ENCODE measurements around the gene HTT.

- TF ChIP-seq CTCF (IDR thresholded peaks at IDR 0.05) (no peak), POLR2A (IDR thresholded peaks at IDR 0.05) (no peak)
Observed at GRCh38 chr4:3087115-3087797, 12.8 kb downstream of the HTT start.
